WTC11 (cell line): ENCODE data around the gene LAMC3. TPM values are rescaled to one million over a fixed set of nuclear protein-coding genes. Genes with fewer than 3 reads are reported as not detected.

Experiments used
- ATAC-seq: fragments of 200-7000 bp; cut with Tn5 transposase; 2 replicates; pipeline ENCODE4 v1.10.0; 2021; ENCODE audit warnings: mild to moderate bottlenecking, moderate library complexity
- CTCF ChIA-PET: fragments of 300-600 bp; sonication (Branson Sonifier 250); formaldehyde crosslinking; loops from one replicate; lab custom pipeline; 2021; ENCODE audit warnings: antibody characterized with exemption; lab: Charles Lee
- POLR2A ChIA-PET: fragments of 350-600 bp; sonication (Branson Sonifier 250); formaldehyde crosslinking; loops from one replicate; lab custom pipeline; 2021; ENCODE audit warnings: antibody characterized with exemption; lab: Charles Lee
- DNase-seq: peaks from one replicate; pipeline ENCODE4 v3.0.0; 2021; ENCODE audit warnings: low spot score
- H3K27ac Mint-ChIP-seq: 2 replicates; pipeline ENCODE4 v1.8.0; 2021; ENCODE audit warnings: mixed read lengths
- H3K27me3 Mint-ChIP-seq: 2 replicates; pipeline ENCODE4 v1.8.0; 2021; ENCODE audit warnings: low read depth, mild to moderate bottlenecking, moderate library complexity, mixed read lengths
- H3K36me3 Mint-ChIP-seq: 2 replicates; pipeline ENCODE4 v1.8.0; 2021; ENCODE audit warnings: mixed read lengths
- H3K4me1 Mint-ChIP-seq: 2 replicates; pipeline ENCODE4 v1.8.0; 2022; ENCODE audit warnings: mixed read lengths
- H3K4me3 Mint-ChIP-seq: 2 replicates; pipeline ENCODE4 v1.8.0; 2021; ENCODE audit warnings: mild to moderate bottlenecking, moderate library complexity, mixed read lengths
- H3K9me3 Mint-ChIP-seq: 2 replicates; pipeline ENCODE4 v1.8.0; 2021; ENCODE audit warnings: mixed read lengths
- ELF4 ChIP-seq: sonication (generic); formaldehyde crosslinking; IDR thresholded peaks from 2 replicates; pipeline ENCODE4 v1.8.1; 2022; ENCODE audit warnings: low read depth, mild to moderate bottlenecking, moderate library complexity, missing genetic modification reagents
- EMX1 ChIP-seq: fragments of 250-450 bp; sonication (Bioruptor Pico); IDR thresholded peaks from 2 replicates; pipeline ENCODE4 v1.8.0; 2021; ENCODE audit warnings: mild to moderate bottlenecking
- IRF2 ChIP-seq: sonication (generic); formaldehyde crosslinking; IDR thresholded peaks from 2 replicates; pipeline ENCODE4 v1.8.0; 2022; ENCODE audit warnings: low read depth, missing genetic modification reagents, borderline replicate concordance
- JAZF1 ChIP-seq: fragments of 250-450 bp; sonication (Bioruptor Pico); IDR thresholded peaks from 2 replicates; pipeline ENCODE4 v1.9.0; 2021; ENCODE audit warnings: moderate library complexity, mild to moderate bottlenecking, inconsistent platforms
- NR1H2 ChIP-seq: sonication (generic); formaldehyde crosslinking; IDR thresholded peaks from 2 replicates; pipeline ENCODE4 v1.9.0; 2021; ENCODE audit warnings: mild to moderate bottlenecking, moderate library complexity, missing genetic modification reagents
- ZNF416 ChIP-seq: fragments of 250-450 bp; sonication (Bioruptor Pico); IDR thresholded peaks from 2 replicates; pipeline ENCODE4 v1.9.0; 2021; ENCODE audit warnings: mild to moderate bottlenecking, inconsistent platforms
- ZNF671 ChIP-seq: fragments of 250-450 bp; sonication (Bioruptor Pico); IDR thresholded peaks from 2 replicates; pipeline ENCODE4 v1.8.0; 2021; ENCODE audit warnings: mild to moderate bottlenecking
- total RNA-seq: library from RNA; stranded (reverse); gene quantifications from 3 replicates; pipeline ENCODE4 v1.2.3, GENCODE V29; 2021
- TF ChIP-seq, protein P1 (sequence below): fragments of 250-450 bp; sonication (Bioruptor Pico); IDR thresholded peaks from 2 replicates; pipeline ENCODE4 v1.8.0; 2021; ENCODE audit warnings: mild to moderate bottlenecking
- TF ChIP-seq, protein P2 (sequence below): sonication (generic); formaldehyde crosslinking; IDR thresholded peaks from 2 replicates; pipeline ENCODE4 v1.8.0; 2022; ENCODE audit warnings: missing genetic modification reagents
- TF ChIP-seq, protein P3 (sequence below): sonication (generic); formaldehyde crosslinking; IDR thresholded peaks from 2 replicates; pipeline ENCODE4 v1.8.0; 2023; ENCODE audit warnings: missing genetic modification reagents
- TF ChIP-seq, protein P4 (sequence below): sonication (generic); formaldehyde crosslinking; IDR thresholded peaks from 2 replicates; pipeline ENCODE4 v1.8.0; 2023; ENCODE audit warnings: mild to moderate bottlenecking, missing genetic modification reagents

The LAMC3 gene
- total RNA-seq, 1 experiment from 2014 or later: 50.9 TPM

DNA sequence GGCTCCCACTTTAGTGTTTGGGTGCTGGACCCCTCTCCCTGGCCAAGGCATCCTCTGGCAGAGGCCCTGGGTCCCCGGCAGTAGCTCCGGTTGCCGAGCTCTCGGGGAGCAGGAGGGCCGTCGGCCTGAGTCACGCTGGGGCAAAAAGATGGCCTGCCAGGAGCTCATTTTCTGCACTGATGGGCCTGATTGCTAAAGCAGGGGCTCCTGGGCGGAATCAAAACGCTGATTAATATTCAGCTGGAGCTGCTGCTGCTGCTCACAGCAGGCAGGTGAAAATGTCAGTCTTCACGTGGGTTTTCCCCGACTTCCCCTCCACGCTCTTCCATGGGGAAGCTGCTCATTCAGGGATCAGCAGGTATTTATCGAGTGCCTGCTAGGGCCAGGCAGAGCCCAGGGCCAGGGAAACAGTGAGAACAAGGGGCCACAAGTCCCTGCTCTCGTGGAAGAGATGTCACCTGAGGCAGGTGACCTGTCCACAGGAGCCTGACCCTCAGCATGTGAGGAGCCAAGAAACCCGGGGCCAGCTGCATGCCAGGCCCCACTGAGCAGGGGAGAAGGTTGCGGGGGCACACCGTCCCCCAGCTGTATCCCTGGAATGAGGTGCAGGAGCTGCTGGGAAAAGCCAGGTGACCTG lies 22.1 kb downstream of the LAMC3 start:
- Mint-ChIP-seq H3K4me1 (no peaks in the 10 kb centered on the region), H3K4me3 (no peak overlapping the region), H3K9me3 (no peaks in the 10 kb centered on the region), H3K36me3 (no peaks in the 10 kb centered on the region), H3K27ac (no peak overlapping the region), H3K27me3 (no peaks in the 10 kb centered on the region)
- DNase-seq (no peak), ATAC-seq (no peak)
- no peak for TF ChIP-seq ELF4
- no peak for TF ChIP-seq JAZF1 (CRISPR knock-in tag)
- TF ChIP-seq ZNF416 (CRISPR knock-in tag): no peak
- TF ChIP-seq, protein P1, sequence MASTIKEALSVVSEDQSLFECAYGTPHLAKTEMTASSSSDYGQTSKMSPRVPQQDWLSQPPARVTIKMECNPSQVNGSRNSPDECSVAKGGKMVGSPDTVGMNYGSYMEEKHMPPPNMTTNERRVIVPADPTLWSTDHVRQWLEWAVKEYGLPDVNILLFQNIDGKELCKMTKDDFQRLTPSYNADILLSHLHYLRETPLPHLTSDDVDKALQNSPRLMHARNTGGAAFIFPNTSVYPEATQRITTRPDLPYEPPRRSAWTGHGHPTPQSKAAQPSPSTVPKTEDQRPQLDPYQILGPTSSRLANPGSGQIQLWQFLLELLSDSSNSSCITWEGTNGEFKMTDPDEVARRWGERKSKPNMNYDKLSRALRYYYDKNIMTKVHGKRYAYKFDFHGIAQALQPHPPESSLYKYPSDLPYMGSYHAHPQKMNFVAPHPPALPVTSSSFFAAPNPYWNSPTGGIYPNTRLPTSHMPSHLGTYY: no peak
- no peak for TF ChIP-seq ZNF671 (CRISPR knock-in tag)
- TF ChIP-seq EMX1: no peak
- POLR2A ChIA-PET: no interaction called here
- CTCF ChIA-PET: interaction anchor here (0.6 to 1.6 kb wide), 5 partner anchors 15 to 166 kb away, joined by 3 to 19 read pairs (median 4); no protein-coding TSS in a partner anchor

DNA sequence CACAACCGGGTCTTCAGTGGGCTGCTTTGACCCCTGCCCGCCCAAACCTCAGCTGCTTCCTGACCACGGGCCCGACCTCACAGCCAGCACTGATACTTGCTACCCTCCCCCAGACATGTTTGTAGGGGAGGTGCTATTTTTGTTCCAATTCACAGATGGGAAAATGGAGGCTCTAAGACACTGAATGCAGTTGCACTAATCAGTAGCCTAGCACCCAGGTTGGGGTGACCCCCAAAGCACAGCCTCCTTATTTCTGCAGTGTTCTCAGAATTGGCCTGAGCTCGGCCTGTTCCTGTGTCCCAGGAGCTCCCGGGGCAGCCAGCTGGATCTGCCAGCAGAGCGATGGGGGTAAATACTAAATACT lies 22.6 kb downstream of the LAMC3 start:
- POLR2A ChIA-PET: no interaction called here
- Mint-ChIP-seq H3K4me3 (no peak overlapping the region), H3K4me1 (no peaks in the 10 kb centered on the region)

More for the DNA sequence above, 22.6 kb downstream of the LAMC3 start:
- Mint-ChIP-seq H3K36me3 (no peaks in the 10 kb centered on the region), H3K27me3 (no peaks in the 10 kb centered on the region), H3K9me3 (no peaks in the 10 kb centered on the region), H3K27ac (no peak overlapping the region)
- DNase-seq (no peak), ATAC-seq (no peak)
- CTCF ChIA-PET: interaction anchor here (0.6 to 1.6 kb wide), 6 partner anchors 15 to 166 kb away, joined by 3 to 19 read pairs (median 4); no protein-coding TSS in a partner anchor
- TF ChIP-seq, protein P2, sequence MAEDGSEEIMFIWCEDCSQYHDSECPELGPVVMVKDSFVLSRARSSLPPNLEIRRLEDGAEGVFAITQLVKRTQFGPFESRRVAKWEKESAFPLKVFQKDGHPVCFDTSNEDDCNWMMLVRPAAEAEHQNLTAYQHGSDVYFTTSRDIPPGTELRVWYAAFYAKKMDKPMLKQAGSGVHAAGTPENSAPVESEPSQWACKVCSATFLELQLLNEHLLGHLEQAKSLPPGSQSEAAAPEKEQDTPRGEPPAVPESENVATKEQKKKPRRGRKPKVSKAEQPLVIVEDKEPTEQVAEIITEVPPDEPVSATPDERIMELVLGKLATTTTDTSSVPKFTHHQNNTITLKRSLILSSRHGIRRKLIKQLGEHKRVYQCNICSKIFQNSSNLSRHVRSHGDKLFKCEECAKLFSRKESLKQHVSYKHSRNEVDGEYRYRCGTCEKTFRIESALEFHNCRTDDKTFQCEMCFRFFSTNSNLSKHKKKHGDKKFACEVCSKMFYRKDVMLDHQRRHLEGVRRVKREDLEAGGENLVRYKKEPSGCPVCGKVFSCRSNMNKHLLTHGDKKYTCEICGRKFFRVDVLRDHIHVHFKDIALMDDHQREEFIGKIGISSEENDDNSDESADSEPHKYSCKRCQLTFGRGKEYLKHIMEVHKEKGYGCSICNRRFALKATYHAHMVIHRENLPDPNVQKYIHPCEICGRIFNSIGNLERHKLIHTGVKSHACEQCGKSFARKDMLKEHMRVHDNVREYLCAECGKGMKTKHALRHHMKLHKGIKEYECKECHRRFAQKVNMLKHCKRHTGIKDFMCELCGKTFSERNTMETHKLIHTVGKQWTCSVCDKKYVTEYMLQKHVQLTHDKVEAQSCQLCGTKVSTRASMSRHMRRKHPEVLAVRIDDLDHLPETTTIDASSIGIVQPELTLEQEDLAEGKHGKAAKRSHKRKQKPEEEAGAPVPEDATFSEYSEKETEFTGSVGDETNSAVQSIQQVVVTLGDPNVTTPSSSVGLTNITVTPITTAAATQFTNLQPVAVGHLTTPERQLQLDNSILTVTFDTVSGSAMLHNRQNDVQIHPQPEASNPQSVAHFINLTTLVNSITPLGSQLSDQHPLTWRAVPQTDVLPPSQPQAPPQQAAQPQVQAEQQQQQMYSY (CRISPR knock-in tag): no peak
- TF ChIP-seq, protein P3, sequence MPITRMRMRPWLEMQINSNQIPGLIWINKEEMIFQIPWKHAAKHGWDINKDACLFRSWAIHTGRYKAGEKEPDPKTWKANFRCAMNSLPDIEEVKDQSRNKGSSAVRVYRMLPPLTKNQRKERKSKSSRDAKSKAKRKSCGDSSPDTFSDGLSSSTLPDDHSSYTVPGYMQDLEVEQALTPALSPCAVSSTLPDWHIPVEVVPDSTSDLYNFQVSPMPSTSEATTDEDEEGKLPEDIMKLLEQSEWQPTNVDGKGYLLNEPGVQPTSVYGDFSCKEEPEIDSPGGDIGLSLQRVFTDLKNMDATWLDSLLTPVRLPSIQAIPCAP (CRISPR knock-in tag): no peak
- TF ChIP-seq IRF2 (no peak), NR1H2 (CRISPR knock-in tag) (no peak), ELF4 (no peak)
- TF ChIP-seq, protein P1: no peak
- TF ChIP-seq, protein P4, sequence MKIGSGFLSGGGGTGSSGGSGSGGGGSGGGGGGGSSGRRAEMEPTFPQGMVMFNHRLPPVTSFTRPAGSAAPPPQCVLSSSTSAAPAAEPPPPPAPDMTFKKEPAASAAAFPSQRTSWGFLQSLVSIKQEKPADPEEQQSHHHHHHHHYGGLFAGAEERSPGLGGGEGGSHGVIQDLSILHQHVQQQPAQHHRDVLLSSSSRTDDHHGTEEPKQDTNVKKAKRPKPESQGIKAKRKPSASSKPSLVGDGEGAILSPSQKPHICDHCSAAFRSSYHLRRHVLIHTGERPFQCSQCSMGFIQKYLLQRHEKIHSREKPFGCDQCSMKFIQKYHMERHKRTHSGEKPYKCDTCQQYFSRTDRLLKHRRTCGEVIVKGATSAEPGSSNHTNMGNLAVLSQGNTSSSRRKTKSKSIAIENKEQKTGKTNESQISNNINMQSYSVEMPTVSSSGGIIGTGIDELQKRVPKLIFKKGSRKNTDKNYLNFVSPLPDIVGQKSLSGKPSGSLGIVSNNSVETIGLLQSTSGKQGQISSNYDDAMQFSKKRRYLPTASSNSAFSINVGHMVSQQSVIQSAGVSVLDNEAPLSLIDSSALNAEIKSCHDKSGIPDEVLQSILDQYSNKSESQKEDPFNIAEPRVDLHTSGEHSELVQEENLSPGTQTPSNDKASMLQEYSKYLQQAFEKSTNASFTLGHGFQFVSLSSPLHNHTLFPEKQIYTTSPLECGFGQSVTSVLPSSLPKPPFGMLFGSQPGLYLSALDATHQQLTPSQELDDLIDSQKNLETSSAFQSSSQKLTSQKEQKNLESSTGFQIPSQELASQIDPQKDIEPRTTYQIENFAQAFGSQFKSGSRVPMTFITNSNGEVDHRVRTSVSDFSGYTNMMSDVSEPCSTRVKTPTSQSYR (CRISPR knock-in tag): no peak
- TF ChIP-seq, all 79 proteins: peak for 0
